Measurements from ENCODE around the gene SNX20.

SNX20 gene

GRCh38 chr16:50699326-50700159, 18.4 kb upstream of the SNX20 start:
- TF ChIP-seq SIN3A (IDR thresholded peaks at IDR 0.05; ENCODE audit: borderline replicate concordance, insufficient read depth, low read length) (no peak), TAF1 (IDR thresholded peaks at IDR 0.05; ENCODE audit: borderline replicate concordance, insufficient read depth, low read length) (no peak), POLR2AphosphoS5 (IDR thresholded peaks at IDR 0.05; ENCODE audit: low read depth, low read length) (no peak), FOXP2 (optimal IDR thresholded peaks at IDR 0.05; ENCODE audit: borderline replicate concordance, extremely low read depth, extremely low read length, insufficient read depth) (no peak), REST (IDR thresholded peaks at IDR 0.05; ENCODE audit: insufficient read depth in 1 of 2, low read depth in 2 of 2, low read length in 2 of 2) (no peak)

- TF ChIP-seq TAF1 (IDR thresholded peaks at IDR 0.05; ENCODE audit: borderline replicate concordance, insufficient read depth, low read length) (no peak), REST (IDR thresholded peaks at IDR 0.05; ENCODE audit: insufficient read depth in 1 of 2, low read depth in 2 of 2, low read length in 2 of 2) (no peak), POLR2AphosphoS5 (IDR thresholded peaks at IDR 0.05; ENCODE audit: low read depth, low read length) (no peak), SIN3A (IDR thresholded peaks at IDR 0.05; ENCODE audit: borderline replicate concordance, insufficient read depth, low read length) (no peak), FOXP2 (optimal IDR thresholded peaks at IDR 0.05; ENCODE audit: borderline replicate concordance, extremely low read depth, extremely low read length, insufficient read depth) (no peak)
These were observed 17.0 kb upstream of the SNX20 start for GRCh38 chr16:50697881-50698767.

- TF ChIP-seq SIN3A (IDR thresholded peaks at IDR 0.05; ENCODE audit: borderline replicate concordance, insufficient read depth, low read length): no peak
- TF ChIP-seq REST (IDR thresholded peaks at IDR 0.05; ENCODE audit: insufficient read depth in 1 of 2, low read depth in 2 of 2, low read length in 2 of 2): no peak
- no peak for TF ChIP-seq POLR2AphosphoS5 (IDR thresholded peaks at IDR 0.05; ENCODE audit: low read depth, low read length)
- TF ChIP-seq TAF1 (IDR thresholded peaks at IDR 0.05; ENCODE audit: borderline replicate concordance, insufficient read depth, low read length): no peak
- no peak for TF ChIP-seq FOXP2 (optimal IDR thresholded peaks at IDR 0.05; ENCODE audit: borderline replicate concordance, extremely low read depth, extremely low read length, insufficient read depth)
These were observed 16.3 kb upstream of the SNX20 start for GRCh38 chr16:50697421-50697715.

- TF ChIP-seq SIN3A (IDR thresholded peaks at IDR 0.05; ENCODE audit: borderline replicate concordance, insufficient read depth, low read length) (no peak), FOXP2 (optimal IDR thresholded peaks at IDR 0.05; ENCODE audit: borderline replicate concordance, extremely low read depth, extremely low read length, insufficient read depth) (no peak), TAF1 (IDR thresholded peaks at IDR 0.05; ENCODE audit: borderline replicate concordance, insufficient read depth, low read length) (no peak), REST (IDR thresholded peaks at IDR 0.05; ENCODE audit: insufficient read depth in 1 of 2, low read depth in 2 of 2, low read length in 2 of 2) (no peak), POLR2AphosphoS5 (IDR thresholded peaks at IDR 0.05; ENCODE audit: low read depth, low read length) (no peak)
These were observed 15.7 kb upstream of the SNX20 start for GRCh38 chr16:50696575-50697420.

Measured in PFSK-1 (cell line).